Fibroblast of lung (primary cell): ENCODE results near the gene TMEM92. TPM values are rescaled to one million over a fixed set of nuclear protein-coding genes. Genes with fewer than 3 reads are reported as not detected.

Experiments used
- DNase-seq, 2 donors: peaks; one replicate each; pipeline versions ENCODE4 v3.0.0 to v3.0.0-alpha.2; 2010; ENCODE audit warnings: low read depth in 2 of 2
- H2AFZ ChIP-seq: 2 replicates; pipeline ENCODE4 v1.5.1; 2012; ENCODE audit warnings: low read length, control low read depth, inconsistent platforms
- H3K27ac ChIP-seq: 2 replicates; pipeline ENCODE4 v1.5.1; 2011; ENCODE audit warnings: low read length, control low read depth; ENCODE audit not compliant: insufficient read depth
- H3K27me3 ChIP-seq: 2 replicates; pipeline ENCODE4 v1.5.1; 2011; ENCODE audit warnings: mild to moderate bottlenecking, low read length; ENCODE audit not compliant: control insufficient read depth, insufficient read depth
- H3K36me3 ChIP-seq: 2 replicates; pipeline ENCODE4 v1.5.1; 2011; ENCODE audit warnings: low read length; ENCODE audit not compliant: control insufficient read depth, insufficient read depth
- H3K4me1 ChIP-seq: 2 replicates; pipeline ENCODE4 v1.5.1; 2011; ENCODE audit warnings: low read length; ENCODE audit not compliant: control insufficient read depth, insufficient read depth; ENCODE audit errors: extremely low read depth
- H3K4me2 ChIP-seq: 2 replicates; pipeline ENCODE4 v1.5.1; 2011; ENCODE audit warnings: low read length, control low read depth; ENCODE audit not compliant: insufficient read depth; ENCODE audit errors: extremely low read depth
- H3K4me3 ChIP-seq, 4 experiments: fragments of 200-600 bp in 1 of 4; sonication (generic) in 1 of 4; replicated peaks in 1 of 4; 2 replicates each; pipeline ENCODE4 v1.5.1; 2011 to 2016; ENCODE audit warnings: low read length in 4 of 4, low read depth in 3 of 4, mild to moderate bottlenecking in 3 of 4, control low read depth in 2 of 4, inconsistent platforms in 1 of 4, mixed read lengths in 1 of 4; ENCODE audit not compliant: insufficient read depth in 1 of 4; ENCODE audit errors: control extremely low read depth in 1 of 4
- H3K79me2 ChIP-seq: 2 replicates; pipeline ENCODE4 v1.5.1; 2012; ENCODE audit warnings: mild to moderate bottlenecking, low read length, inconsistent platforms; ENCODE audit not compliant: control insufficient read depth, insufficient read depth
- H3K9ac ChIP-seq: 2 replicates; pipeline ENCODE4 v1.5.1; 2011; ENCODE audit warnings: mild to moderate bottlenecking, low read length, control low read depth; ENCODE audit not compliant: insufficient read depth
- H3K9me3 ChIP-seq: 2 replicates; pipeline ENCODE4 v1.5.1; 2012; ENCODE audit warnings: low read depth, low read length; ENCODE audit not compliant: control insufficient read depth, insufficient read depth
- H4K20me1 ChIP-seq: 2 replicates; pipeline ENCODE4 v1.5.1; 2011; ENCODE audit warnings: low read length; ENCODE audit not compliant: control insufficient read depth, insufficient read depth; ENCODE audit errors: extremely low read depth
- CTCF ChIP-seq, 2 donors: IDR thresholded peaks in 1 of 2; conservative IDR thresholded peaks in 1 of 2; 1 replicate in 1 of 2; 2 replicates in 1 of 2; pipeline ENCODE4 v1.5.1; 2011 to 2012; ENCODE audit warnings: low read length in 2 of 2, control low read depth in 1 of 2, inconsistent platforms in 1 of 2, low read depth in 1 of 2, mild to moderate bottlenecking in 1 of 2
- EZH2 ChIP-seq: IDR thresholded peaks from 2 replicates; pipeline ENCODE4 v1.5.1; 2012; ENCODE audit warnings: low read length, control low read depth, mild to moderate bottlenecking; ENCODE audit errors: missing control alignments
- polyA plus RNA-seq, 2 donors: library from polyadenylated mRNA; depleted of rRNA in 1 of 2; stranded (reverse) in 1 of 2; unstranded in 1 of 2; fragments of >200 nt; gene quantifications; 2 replicates each; pipeline ENCODE4 v1.2.1, GENCODE V29; 2011 to 2012; ENCODE audit warnings: missing spikeins in 1 of 2
- total RNA-seq: library from RNA; depleted of rRNA; stranded (reverse); fragments of >200 nt; gene quantifications from 2 replicates; pipeline ENCODE4 v1.2.1, GENCODE V29; 2014

The TMEM92 gene
- total and polyA plus RNA-seq, 2 donors (not counting 1 experiment from before 2014, with no cell fraction given), result under 0.01 to 0.05 TPM

- TF ChIP-seq CTCF (conservative IDR thresholded peaks at IDR 0.05 in 1 of 2, IDR thresholded peaks at IDR 0.05 in 1 of 2; ENCODE audit: low read depth in 1 of 2, low read length in 2 of 2) (no peak), EZH2 (no peak)
- H3K4me2 ChIP-seq, result no peak overlapping the region
- H3K4me3 ChIP-seq, result no peak overlapping the region
- no peaks in the 10 kb centered on the region for H3K36me3 ChIP-seq
- no peak for DNase-seq
- H2AFZ ChIP-seq, result no peak overlapping the region
- no peaks in the 10 kb centered on the region for H3K9me3 ChIP-seq
- H4K20me1 ChIP-seq, result no peaks in the 10 kb centered on the region
- H3K27me3 ChIP-seq, result peaks cover 1% of the 10 kb centered on the region
- no peak overlapping the region for H3K27ac ChIP-seq
- no peaks in the 10 kb centered on the region for H3K79me2 ChIP-seq
- H3K9ac ChIP-seq, result no peak overlapping the region
- no peaks in the 10 kb centered on the region for H3K4me1 ChIP-seq
Measured at GRCh38 chr17:50322271-50322670, 48.0 kb downstream of the TMEM92 start.

GRCh38 chr17:50323060-50323459, 48.8 kb downstream of the TMEM92 start:
- H3K4me2 ChIP-seq, result no peak overlapping the region
- DNase-seq, result no peak
- H3K27ac ChIP-seq, result no peak overlapping the region
- H2AFZ ChIP-seq, result no peak overlapping the region
- H3K79me2 ChIP-seq, result no peaks in the 10 kb centered on the region
- H3K9me3 ChIP-seq, result no peaks in the 10 kb centered on the region
- no peaks in the 10 kb centered on the region for H3K36me3 ChIP-seq
- TF ChIP-seq EZH2 (no peak), CTCF (conservative IDR thresholded peaks at IDR 0.05 in 1 of 2, IDR thresholded peaks at IDR 0.05 in 1 of 2; ENCODE audit: low read depth in 1 of 2, low read length in 2 of 2) (no peak)
- H3K4me3 ChIP-seq, result no peak overlapping the region
- H3K4me1 ChIP-seq, result no peaks in the 10 kb centered on the region
- H4K20me1 ChIP-seq, result no peaks in the 10 kb centered on the region
- H3K9ac ChIP-seq, result no peak overlapping the region
- H3K27me3 ChIP-seq, result no peaks in the 10 kb centered on the region

GRCh38 chr17:50325906-50326305, 51.6 kb downstream of the TMEM92 start:
- Histone ChIP-seq H3K79me2 (no peaks in the 10 kb centered on the region), H3K27ac (no peak overlapping the region), H3K4me1 (no peaks in the 10 kb centered on the region), H3K27me3 (no peaks in the 10 kb centered on the region), H3K4me3 (no peak overlapping the region), H3K4me2 (no peak overlapping the region), H3K36me3 (no peaks in the 10 kb centered on the region), H4K20me1 (no peaks in the 10 kb centered on the region), H3K9me3 (no peaks in the 10 kb centered on the region), H3K9ac (no peak overlapping the region), H2AFZ (no peak overlapping the region)
- no peak for DNase-seq
- TF ChIP-seq EZH2 (no peak), CTCF (conservative IDR thresholded peaks at IDR 0.05 in 1 of 2, IDR thresholded peaks at IDR 0.05 in 1 of 2; ENCODE audit: low read depth in 1 of 2, low read length in 2 of 2) (no peak)
